Thyroid gland (tissue), 4 donors: ENCODE measurements around the gene LONRF3.

Experiments used
- POLR2A ChIP-seq, 2 donors: fragments of 450-650 bp; IDR thresholded peaks; one replicate each; pipeline ENCODE4 v1.6.1; 2017; ENCODE audit warnings: antibody characterized with exemption in 2 of 2, mild to moderate bottlenecking in 2 of 2, moderate library complexity in 1 of 2
- TF ChIP-seq, protein P1 (sequence below), 6 experiments: fragments of 200-600 bp in 3 of 6; fragments of 450-650 bp in 3 of 6; sonication (generic) in 3 of 6; IDR thresholded peaks; one replicate each; pipeline ENCODE4 v1.5.1; 2016 to 2019; ENCODE audit warnings: antibody characterized with exemption in 6 of 6, mild to moderate bottlenecking in 2 of 6, inconsistent platforms in 1 of 6, moderate library complexity in 1 of 6

DNA sequence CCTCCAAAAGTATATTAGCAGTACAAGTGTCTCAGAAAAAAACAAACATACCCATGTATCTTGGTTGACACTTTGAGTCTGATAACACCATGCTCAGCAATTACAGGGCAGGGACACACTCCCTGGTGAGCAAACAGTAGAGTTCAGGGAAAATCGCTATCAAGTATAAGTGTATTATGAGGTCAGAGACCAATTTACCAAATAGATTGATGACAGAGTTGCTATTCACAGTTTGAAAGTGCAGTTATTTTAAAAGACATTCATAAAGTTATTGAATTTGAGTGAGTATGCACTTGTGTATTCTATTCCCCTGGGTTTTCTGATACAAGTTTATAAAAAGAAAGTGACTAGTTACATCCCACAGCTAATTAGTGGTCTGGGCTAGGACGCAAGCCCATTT lies 10.2 kb upstream of the LONRF3 start:
- TF ChIP-seq POLR2A (IDR thresholded peaks at IDR 0.05), result no peak
- TF ChIP-seq, protein P1, sequence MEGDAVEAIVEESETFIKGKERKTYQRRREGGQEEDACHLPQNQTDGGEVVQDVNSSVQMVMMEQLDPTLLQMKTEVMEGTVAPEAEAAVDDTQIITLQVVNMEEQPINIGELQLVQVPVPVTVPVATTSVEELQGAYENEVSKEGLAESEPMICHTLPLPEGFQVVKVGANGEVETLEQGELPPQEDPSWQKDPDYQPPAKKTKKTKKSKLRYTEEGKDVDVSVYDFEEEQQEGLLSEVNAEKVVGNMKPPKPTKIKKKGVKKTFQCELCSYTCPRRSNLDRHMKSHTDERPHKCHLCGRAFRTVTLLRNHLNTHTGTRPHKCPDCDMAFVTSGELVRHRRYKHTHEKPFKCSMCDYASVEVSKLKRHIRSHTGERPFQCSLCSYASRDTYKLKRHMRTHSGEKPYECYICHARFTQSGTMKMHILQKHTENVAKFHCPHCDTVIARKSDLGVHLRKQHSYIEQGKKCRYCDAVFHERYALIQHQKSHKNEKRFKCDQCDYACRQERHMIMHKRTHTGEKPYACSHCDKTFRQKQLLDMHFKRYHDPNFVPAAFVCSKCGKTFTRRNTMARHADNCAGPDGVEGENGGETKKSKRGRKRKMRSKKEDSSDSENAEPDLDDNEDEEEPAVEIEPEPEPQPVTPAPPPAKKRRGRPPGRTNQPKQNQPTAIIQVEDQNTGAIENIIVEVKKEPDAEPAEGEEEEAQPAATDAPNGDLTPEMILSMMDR (IDR thresholded peaks at IDR 0.05), result no peak
